Esophagus squamous epithelium (tissue), 5 donors: Measurements from ENCODE around the gene ZDHHC17. TPM values are rescaled to one million over a fixed set of nuclear protein-coding genes. Genes with fewer than 3 reads are reported as not detected.

Experiments used
- DNase-seq: peaks from one replicate; lab custom pipeline; 2025; lab: John Stamatoyannopoulos, UW
- H3K27ac ChIP-seq, 4 donors: fragments of 200-600 bp; sonication (generic); one replicate each; pipeline ENCODE4 v1.5.1; 2016 to 2019; ENCODE audit warnings: mild to moderate bottlenecking in 1 of 4
- H3K27me3 ChIP-seq, 4 donors: fragments of 200-600 bp; sonication (generic); 1 replicate in 3 of 4; 2 replicates in 1 of 4; pipeline versions ENCODE4 v1.5.1 to v1.6.0; 2017 to 2021; ENCODE audit warnings: antibody characterized with exemption in 1 of 4
- H3K36me3 ChIP-seq, 3 donors: fragments of 200-600 bp; sonication (generic); one replicate each; pipeline ENCODE4 v1.5.1; 2016 to 2019
- H3K4me1 ChIP-seq, 3 donors: fragments of 200-600 bp; sonication (generic); one replicate each; pipeline ENCODE4 v1.5.1; 2017 to 2019
- H3K4me3 ChIP-seq, 4 donors: fragments of 200-600 bp; sonication (generic); 1 replicate in 3 of 4; 2 replicates in 1 of 4; pipeline ENCODE4 v1.5.1; 2016 to 2019; ENCODE audit warnings: mild to moderate bottlenecking in 2 of 4, moderate library complexity in 1 of 4
- H3K9me3 ChIP-seq, 3 donors: fragments of 200-600 bp; sonication (generic); one replicate each; pipeline ENCODE4 v1.5.1; 2016 to 2019
- POLR2A ChIP-seq, 4 donors: fragments of 450-650 bp; IDR thresholded peaks; one replicate each; pipeline ENCODE4 v1.6.1; 2017; ENCODE audit warnings: antibody characterized with exemption in 4 of 4, mild to moderate bottlenecking in 4 of 4, moderate library complexity in 3 of 4
- WGBS, 2 donors: methylation state at CpG; one replicate each; pipeline ENCODE4 v1.1.5; 2018; 5-methylcytosine and 5-hydroxymethylcytosine counted together
- intact Hi-C: fragments of 100-400 bp; cut with DNase I; formaldehyde crosslinking; loops from one replicate; pipeline ENCODE4 v1.15.0; 2022
- total RNA-seq, 4 donors: library from RNA; depleted of rRNA; stranded (reverse); fragments of >200 nt; gene quantifications; one replicate each; pipeline ENCODE4 v1.1.0, GENCODE V29; 2016
- TF ChIP-seq, protein P1 (sequence below), 6 experiments: fragments of 450-650 bp in 4 of 6; fragments of 200-600 bp in 2 of 6; sonication (generic) in 2 of 6; IDR thresholded peaks; one replicate each; pipeline ENCODE4 v1.5.1; 2016 to 2019; ENCODE audit warnings: antibody characterized with exemption in 6 of 6, mild to moderate bottlenecking in 4 of 6, moderate library complexity in 4 of 6
- donor health status: DM: yes; HTN: yes; CAD: no.

The ZDHHC17 gene, protein sequence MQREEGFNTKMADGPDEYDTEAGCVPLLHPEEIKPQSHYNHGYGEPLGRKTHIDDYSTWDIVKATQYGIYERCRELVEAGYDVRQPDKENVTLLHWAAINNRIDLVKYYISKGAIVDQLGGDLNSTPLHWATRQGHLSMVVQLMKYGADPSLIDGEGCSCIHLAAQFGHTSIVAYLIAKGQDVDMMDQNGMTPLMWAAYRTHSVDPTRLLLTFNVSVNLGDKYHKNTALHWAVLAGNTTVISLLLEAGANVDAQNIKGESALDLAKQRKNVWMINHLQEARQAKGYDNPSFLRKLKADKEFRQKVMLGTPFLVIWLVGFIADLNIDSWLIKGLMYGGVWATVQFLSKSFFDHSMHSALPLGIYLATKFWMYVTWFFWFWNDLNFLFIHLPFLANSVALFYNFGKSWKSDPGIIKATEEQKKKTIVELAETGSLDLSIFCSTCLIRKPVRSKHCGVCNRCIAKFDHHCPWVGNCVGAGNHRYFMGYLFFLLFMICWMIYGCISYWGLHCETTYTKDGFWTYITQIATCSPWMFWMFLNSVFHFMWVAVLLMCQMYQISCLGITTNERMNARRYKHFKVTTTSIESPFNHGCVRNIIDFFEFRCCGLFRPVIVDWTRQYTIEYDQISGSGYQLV
- 10 to 100 TPM in 3 of 4 donors, 1 to 10 TPM in 1; 6.7 to 26.7 (median 11.7) TPM for total RNA-seq

DNA sequence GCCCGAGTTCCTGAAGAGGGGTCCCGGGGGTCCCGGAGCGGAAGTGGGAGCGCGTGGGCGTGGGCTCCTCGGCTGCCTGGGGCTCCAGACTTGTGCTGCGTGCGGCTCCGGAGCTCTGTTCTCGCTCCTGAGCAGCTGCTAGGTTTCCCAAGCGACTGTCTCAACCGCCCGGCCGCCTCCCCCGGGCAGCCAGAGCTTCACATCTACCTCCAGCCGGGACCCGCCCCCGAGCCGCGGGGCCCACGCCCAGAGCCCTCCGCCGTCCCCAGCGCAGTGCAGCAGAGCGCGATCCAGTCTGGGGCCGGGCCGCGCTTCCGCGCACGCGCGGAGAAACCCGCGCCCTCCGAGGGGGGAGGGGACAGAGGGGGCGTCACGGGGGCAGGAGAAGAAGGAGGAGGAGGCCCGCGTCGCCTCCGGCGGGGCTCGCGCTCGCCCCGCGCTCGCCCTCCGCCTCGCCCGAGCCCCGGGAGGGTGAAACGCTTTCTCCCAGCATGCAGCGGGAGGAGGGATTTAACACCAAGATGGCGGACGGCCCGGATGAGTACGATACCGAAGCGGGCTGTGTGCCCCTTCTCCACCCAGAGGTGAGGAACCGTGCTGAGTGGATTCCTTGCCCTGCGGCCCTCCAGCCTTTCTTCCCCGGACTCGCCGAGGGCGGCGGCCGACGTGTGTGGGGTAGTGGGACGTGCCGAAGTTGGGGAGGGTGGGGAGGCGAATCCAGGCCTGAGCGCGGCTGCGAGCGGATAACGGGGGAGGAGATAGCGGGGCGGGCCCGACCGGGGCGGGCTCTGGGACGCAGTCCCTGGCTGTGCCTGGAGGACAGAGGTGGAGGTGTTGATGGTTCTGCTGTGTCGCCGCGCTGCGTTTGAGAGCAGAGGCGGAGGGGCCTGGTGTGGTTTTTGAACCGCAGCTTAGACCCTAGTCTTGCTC, at the start of gene ZDHHC17:
Gene ZDHHC17, plus strand, starts transcription at position 370 of the 930 bp plus-strand sequence. Its CDS starts 122 bp downstream, at position 492.
- WGBS, 2 donors, result 0% methylated on average over 10 of the region's 93 CpGs; no CpG with 5 or more reads in 1 of the 2 donors
- intact Hi-C loops, result no loop called here
- peak in 2 of 4 donors; percentile 63 to 74 for TF ChIP-seq POLR2A (IDR thresholded peaks at IDR 0.05)
- TF ChIP-seq, protein P1, sequence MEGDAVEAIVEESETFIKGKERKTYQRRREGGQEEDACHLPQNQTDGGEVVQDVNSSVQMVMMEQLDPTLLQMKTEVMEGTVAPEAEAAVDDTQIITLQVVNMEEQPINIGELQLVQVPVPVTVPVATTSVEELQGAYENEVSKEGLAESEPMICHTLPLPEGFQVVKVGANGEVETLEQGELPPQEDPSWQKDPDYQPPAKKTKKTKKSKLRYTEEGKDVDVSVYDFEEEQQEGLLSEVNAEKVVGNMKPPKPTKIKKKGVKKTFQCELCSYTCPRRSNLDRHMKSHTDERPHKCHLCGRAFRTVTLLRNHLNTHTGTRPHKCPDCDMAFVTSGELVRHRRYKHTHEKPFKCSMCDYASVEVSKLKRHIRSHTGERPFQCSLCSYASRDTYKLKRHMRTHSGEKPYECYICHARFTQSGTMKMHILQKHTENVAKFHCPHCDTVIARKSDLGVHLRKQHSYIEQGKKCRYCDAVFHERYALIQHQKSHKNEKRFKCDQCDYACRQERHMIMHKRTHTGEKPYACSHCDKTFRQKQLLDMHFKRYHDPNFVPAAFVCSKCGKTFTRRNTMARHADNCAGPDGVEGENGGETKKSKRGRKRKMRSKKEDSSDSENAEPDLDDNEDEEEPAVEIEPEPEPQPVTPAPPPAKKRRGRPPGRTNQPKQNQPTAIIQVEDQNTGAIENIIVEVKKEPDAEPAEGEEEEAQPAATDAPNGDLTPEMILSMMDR (IDR thresholded peaks at IDR 0.05), result no peak
- H3K27ac ChIP-seq, result peak within 1 kb of the TSS; percentile 93 to 99 (median 96)
- no peaks in the 10 kb centered on the region for H3K9me3 ChIP-seq
- peak within 1 kb of the TSS; percentile 78 to 97 (median 86) for H3K4me3 ChIP-seq
- H3K36me3 ChIP-seq, result no peaks in the 10 kb centered on the region
- H3K27me3 ChIP-seq, result no peaks in the 10 kb centered on the region
- peaks cover 0 to 47% (median 11%) of the 10 kb centered on the region in 3 donors for H3K4me1 ChIP-seq
- peak; percentile 57 for DNase-seq

- 68 to 90% methylated on average over 1 of the region's 1 CpG for WGBS, 2 donors
- no peaks in the 10 kb centered on the region for H3K4me1 ChIP-seq
- H3K27me3 ChIP-seq, result no peaks in the 10 kb centered on the region
- no peak overlapping the region for H3K4me3 ChIP-seq
- DNase-seq, result no peak
- no peak overlapping the region for H3K27ac ChIP-seq
- intact Hi-C loops, result no loop called here
- no peaks in the 10 kb centered on the region for H3K36me3 ChIP-seq
- no peak for TF ChIP-seq POLR2A (IDR thresholded peaks at IDR 0.05)
- TF ChIP-seq, protein P1 (IDR thresholded peaks at IDR 0.05), result no peak
- H3K9me3 ChIP-seq, result no peaks in the 10 kb centered on the region
Measured at GRCh38 chr12:76714415-76714814, 49.5 kb upstream of the ZDHHC17 start.

DNA sequence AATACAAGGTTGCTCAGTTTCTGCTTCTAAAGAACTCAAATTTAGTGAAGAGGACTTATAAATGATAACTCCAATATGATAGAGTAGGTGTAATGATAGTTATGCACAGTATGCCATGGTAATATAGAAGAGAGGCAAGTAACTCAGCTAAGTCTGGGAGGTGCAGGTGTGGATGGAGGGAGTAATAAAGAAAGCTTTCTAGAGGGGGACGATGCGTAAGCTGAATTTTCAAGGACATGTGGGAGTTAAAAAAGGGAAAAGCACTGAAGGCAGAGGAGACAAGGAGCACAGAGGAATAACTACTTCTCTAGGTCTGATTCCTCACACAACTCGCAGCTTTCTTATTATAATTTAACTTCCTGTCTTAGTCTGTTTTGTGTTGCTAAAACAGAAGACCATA, 49.1 kb upstream of the ZDHHC17 start:
- H3K4me1 ChIP-seq, result no peaks in the 10 kb centered on the region
- no peak for DNase-seq
- no peaks in the 10 kb centered on the region for H3K36me3 ChIP-seq
- H3K27ac ChIP-seq, result no peak overlapping the region
- H3K27me3 ChIP-seq, result no peaks in the 10 kb centered on the region
- intact Hi-C loops, result no loop called here
- H3K9me3 ChIP-seq, result no peaks in the 10 kb centered on the region
- no peak overlapping the region for H3K4me3 ChIP-seq
- no peak for TF ChIP-seq POLR2A (IDR thresholded peaks at IDR 0.05)
- TF ChIP-seq, protein P1 (IDR thresholded peaks at IDR 0.05), result no peak
- 74 to 81% methylated on average over 3 of the region's 3 CpGs for WGBS, 2 donors

GRCh38 chr12:76715332-76715731, 48.6 kb upstream of the ZDHHC17 start:
- H3K27me3 ChIP-seq, result no peaks in the 10 kb centered on the region
- no peak overlapping the region for H3K4me3 ChIP-seq
- H3K4me1 ChIP-seq, result no peaks in the 10 kb centered on the region
- intact Hi-C loops, result no loop called here
- no peaks in the 10 kb centered on the region for H3K9me3 ChIP-seq
- H3K36me3 ChIP-seq, result no peaks in the 10 kb centered on the region
- no peak for DNase-seq
- TF ChIP-seq POLR2A (IDR thresholded peaks at IDR 0.05), result no peak
- TF ChIP-seq, protein P1 (IDR thresholded peaks at IDR 0.05), result no peak
- WGBS, 2 donors, result 89 to 90% methylated on average over 3 of the region's 3 CpGs
- no peak overlapping the region for H3K27ac ChIP-seq
